ENCODE results near the gene DALRD3. TPM values are rescaled to one million over a fixed set of nuclear protein-coding genes. Genes with fewer than 3 reads are reported as not detected.

The DALRD3 gene
- total RNA-seq, 2 donors from 2014 or later, result 40.8 to 41.9 TPM

DNA sequence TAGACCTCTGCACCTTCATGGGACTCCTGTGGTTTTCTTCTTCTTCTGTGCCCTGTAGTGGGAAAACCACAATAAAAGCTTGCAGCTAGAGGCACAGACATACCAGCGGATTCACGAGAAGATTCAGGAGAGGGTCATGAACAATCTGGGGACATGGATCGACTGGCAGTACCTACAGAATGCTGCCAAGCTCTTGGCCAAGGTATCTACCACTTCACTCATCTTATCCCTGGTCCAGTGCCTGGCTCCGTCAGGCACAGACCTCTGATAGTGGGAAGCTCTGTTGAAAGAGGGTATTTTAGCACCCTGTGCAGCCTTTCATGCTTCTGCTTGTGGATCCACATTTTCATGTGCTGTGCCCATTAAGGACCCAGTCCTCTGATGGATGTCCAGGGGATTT is 38.1 kb downstream of the DALRD3 start:
- H3K27ac Mint-ChIP-seq, result no peak overlapping the region
- H3K9me3 Mint-ChIP-seq, result no peaks in the 10 kb centered on the region

GRCh38 chr3:48979451-48979850 is 38.9 kb downstream of the DALRD3 start:
- TF ChIP-seq CTCF (conservative IDR thresholded peaks at IDR 0.05), result no peak
- Mint-ChIP-seq H3K9me3 (no peaks in the 10 kb centered on the region), H3K27ac (no peak overlapping the region), H3K4me1 (no peaks in the 10 kb centered on the region), H3K4me3 (no peak overlapping the region), H3K27me3 (ENCODE audit: insufficient read depth) (no peaks in the 10 kb centered on the region), H3K36me3 (ENCODE audit: low read depth) (peaks cover 73% of the 10 kb centered on the region)
- Histone ChIP-seq H3K27me3 (ENCODE audit: control insufficient read depth, insufficient read depth, low read length, poor library complexity, severe bottlenecking) (no peaks in the 10 kb centered on the region), H3K4me3 (ENCODE audit: low read length) (no peak overlapping the region), H3K4me1 (ENCODE audit: control insufficient read depth, insufficient read depth, low read length) (no peaks in the 10 kb centered on the region), H3K9ac (ENCODE audit: extremely low read depth, low read length, poor library complexity, severe bottlenecking) (no peak overlapping the region), H3K36me3 (ENCODE audit: control insufficient read depth, insufficient read depth, low read length) (peaks cover 77% of the 10 kb centered on the region), H3K27ac (ENCODE audit: low read depth, low read length) (no peak overlapping the region), H3K9me3 (ENCODE audit: control insufficient read depth, low read length) (no peaks in the 10 kb centered on the region)
- no peak for DNase-seq
- 92 to 100% methylated on average over 2 to 3 of the region's 3 CpGs for WGBS, 2 experiments (ENCODE audit: insufficient coverage in 1 of 2, insufficient read length in 1 of 2)

More for the DNA sequence above, 38.1 kb downstream of the DALRD3 start:
- H3K4me1 Mint-ChIP-seq, result no peaks in the 10 kb centered on the region
- Histone ChIP-seq H3K36me3 (ENCODE audit: control insufficient read depth, insufficient read depth, low read length) (peaks cover 77% of the 10 kb centered on the region), H3K27me3 (ENCODE audit: control insufficient read depth, insufficient read depth, low read length, poor library complexity, severe bottlenecking) (no peaks in the 10 kb centered on the region), H3K27ac (ENCODE audit: low read depth, low read length) (no peak overlapping the region), H3K4me3 (ENCODE audit: low read length) (no peak overlapping the region), H3K4me1 (ENCODE audit: control insufficient read depth, insufficient read depth, low read length) (no peaks in the 10 kb centered on the region), H3K9ac (ENCODE audit: extremely low read depth, low read length, poor library complexity, severe bottlenecking) (no peak overlapping the region), H3K9me3 (ENCODE audit: control insufficient read depth, low read length) (no peaks in the 10 kb centered on the region)
- DNase-seq, result no peak
- no peak overlapping the region for H3K4me3 Mint-ChIP-seq
- H3K36me3 Mint-ChIP-seq (ENCODE audit: low read depth), result peaks cover 65% of the 10 kb centered on the region
- H3K27me3 Mint-ChIP-seq (ENCODE audit: insufficient read depth), result no peaks in the 10 kb centered on the region
- no peak for TF ChIP-seq CTCF (conservative IDR thresholded peaks at IDR 0.05)
- 96 to 100% methylated on average over 1 to 4 of the region's 4 CpGs for WGBS, 2 experiments (ENCODE audit: insufficient coverage in 1 of 2, insufficient read length in 1 of 2)

- H3K27ac ChIP-seq (ENCODE audit: low read depth, low read length), result no peak overlapping the region
- H3K27me3 ChIP-seq (ENCODE audit: control insufficient read depth, insufficient read depth, low read length, poor library complexity, severe bottlenecking), result no peaks in the 10 kb centered on the region
- H3K4me1 Mint-ChIP-seq, result no peaks in the 10 kb centered on the region
- H3K36me3 Mint-ChIP-seq (ENCODE audit: low read depth), result peaks cover 75% of the 10 kb centered on the region
- H3K9me3 ChIP-seq (ENCODE audit: control insufficient read depth, low read length), result no peaks in the 10 kb centered on the region
- H3K9ac ChIP-seq (ENCODE audit: extremely low read depth, low read length, poor library complexity, severe bottlenecking), result no peak overlapping the region
- no peaks in the 10 kb centered on the region for H3K27me3 Mint-ChIP-seq (ENCODE audit: insufficient read depth)
- no peak for TF ChIP-seq CTCF (conservative IDR thresholded peaks at IDR 0.05)
- H3K9me3 Mint-ChIP-seq, result no peaks in the 10 kb centered on the region
- WGBS, 2 experiments (ENCODE audit: insufficient coverage in 1 of 2, insufficient read length in 1 of 2), result 95 to 96% methylated on average over 10 of the region's 10 CpGs
- H3K4me3 ChIP-seq (ENCODE audit: low read length), result no peak overlapping the region
- no peak for DNase-seq
- no peaks in the 10 kb centered on the region for H3K4me1 ChIP-seq (ENCODE audit: control insufficient read depth, insufficient read depth, low read length)
- H3K27ac Mint-ChIP-seq, result no peak overlapping the region
- peaks cover 80% of the 10 kb centered on the region for H3K36me3 ChIP-seq (ENCODE audit: control insufficient read depth, insufficient read depth, low read length)
- no peak overlapping the region for H3K4me3 Mint-ChIP-seq
These were observed 44.1 kb downstream of the DALRD3 start for GRCh38 chr3:48974076-48974864.

Data from endodermal cell (in vitro differentiated cells).